OCI-LY1 (cell line): ENCODE results near the gene COPE.

ENCODE experiments used
- H2AFZ ChIP-seq: fragments of 200-600 bp; sonication (generic), shearing (Covaris generic); 2 replicates; pipeline ENCODE4 v1.6.0; 2014; ENCODE audit warnings: antibody characterized with exemption, mild to moderate bottlenecking, low read length
- H3F3A ChIP-seq: fragments of 200-600 bp; sonication (generic), shearing (Covaris generic); 2 replicates; pipeline ENCODE4 v1.6.0; 2014; ENCODE audit warnings: mild to moderate bottlenecking, antibody characterized with exemption, low read length, moderate library complexity; ENCODE audit not compliant: insufficient read depth
- H3K27ac ChIP-seq: fragments of 200-600 bp; sonication (generic); 2 replicates; pipeline ENCODE4 v1.5.1; 2014; ENCODE audit warnings: low read length, mixed run types, mild to moderate bottlenecking, low read depth; ENCODE audit not compliant: poor library complexity, severe bottlenecking
- H3K27me3 ChIP-seq: fragments of 200-600 bp; sonication (generic); 2 replicates; pipeline ENCODE4 v1.6.0; 2014; ENCODE audit warnings: antibody characterized with exemption, mild to moderate bottlenecking, low read length, moderate library complexity; ENCODE audit not compliant: insufficient read depth
- H3K36me3 ChIP-seq: fragments of 200-600 bp; sonication (generic); 2 replicates; pipeline ENCODE4 v1.6.1; 2014; ENCODE audit warnings: mild to moderate bottlenecking, antibody characterized with exemption, low read length, moderate library complexity, mixed read lengths; ENCODE audit not compliant: insufficient read depth
- H3K4me1 ChIP-seq: fragments of 200-600 bp; sonication (generic); 2 replicates; pipeline ENCODE4 v1.5.1; 2014; ENCODE audit warnings: mild to moderate bottlenecking, low read length, moderate library complexity; ENCODE audit not compliant: insufficient read depth, severe bottlenecking
- H3K4me2 ChIP-seq: fragments of 200-600 bp; sonication (generic), shearing (Covaris generic); 2 replicates; pipeline ENCODE4 v1.6.1; 2014; ENCODE audit warnings: low read length
- H3K4me3 ChIP-seq: fragments of 200-600 bp; sonication (generic); 2 replicates; pipeline ENCODE4 v1.5.1; 2014; ENCODE audit warnings: low read length, low read depth, mild to moderate bottlenecking, mixed read lengths; ENCODE audit not compliant: poor library complexity, severe bottlenecking
- H3K79me2 ChIP-seq: fragments of 200-600 bp; shearing (Covaris generic); 2 replicates; pipeline ENCODE4 v1.6.1; 2016; ENCODE audit warnings: mixed run types, low read length, mixed read lengths; ENCODE audit not compliant: insufficient read depth
- H3K9ac ChIP-seq: fragments of 200-600 bp; sonication (generic), shearing (Covaris generic); 2 replicates; pipeline ENCODE4 v1.6.1; 2014; ENCODE audit warnings: mild to moderate bottlenecking, low read length, mixed read lengths
- H3K9me2 ChIP-seq: fragments of 200-600 bp; sonication (generic), shearing (Covaris generic); 2 replicates; pipeline ENCODE4 v1.6.1; 2014; ENCODE audit warnings: low read depth, mild to moderate bottlenecking, low read length, mixed read lengths
- H3K9me3 ChIP-seq: fragments of 200-600 bp; shearing (Covaris generic); 2 replicates; pipeline ENCODE4 v1.6.1; 2014; ENCODE audit warnings: low read length, mixed read lengths
- H4K20me1 ChIP-seq: fragments of 200-600 bp; sonication (generic), shearing (Covaris generic); 2 replicates; pipeline ENCODE4 v1.6.0; 2016; ENCODE audit warnings: mild to moderate bottlenecking, low read length; ENCODE audit not compliant: insufficient read depth
- EZH2 ChIP-seq: fragments of 200-600 bp; sonication (generic), shearing (Covaris generic); IDR thresholded peaks from 2 replicates; pipeline ENCODE4 v1.8.0; 2017; ENCODE audit warnings: borderline replicate concordance, mixed run types, mild to moderate bottlenecking, antibody characterized with exemption, low read length, moderate library complexity, mixed read lengths
- TF ChIP-seq, protein P1 (sequence below): fragments of 200-600 bp; sonication (generic), shearing (Covaris generic); IDR thresholded peaks from 2 replicates; pipeline ENCODE4 v1.5.1; 2017; ENCODE audit warnings: mild to moderate bottlenecking, antibody characterized with exemption, low read length, moderate library complexity, mixed read lengths

The COPE gene

DNA sequence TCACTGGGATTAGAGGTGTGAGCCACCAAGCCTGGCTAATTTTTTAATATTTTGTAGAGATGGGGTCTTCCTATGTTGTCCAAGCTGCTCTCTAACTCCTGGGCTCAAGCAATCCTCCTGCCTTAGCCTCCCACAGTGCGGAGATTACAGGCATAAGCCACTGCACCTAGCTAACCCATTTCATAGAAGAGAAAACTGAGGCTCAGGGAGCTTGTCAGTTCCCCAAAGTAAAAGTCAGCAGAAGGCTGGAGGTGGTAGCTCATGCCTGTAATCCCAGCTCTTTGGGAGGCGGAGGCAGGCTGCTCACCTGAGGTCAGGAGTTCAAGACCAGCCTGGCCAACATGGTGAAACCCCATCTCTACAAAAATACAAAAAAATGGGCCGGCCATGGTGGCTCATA is 30.7 kb upstream of the COPE start:
- H3K27ac ChIP-seq, result no peak overlapping the region
- H2AFZ ChIP-seq, result no peak overlapping the region

DNA sequence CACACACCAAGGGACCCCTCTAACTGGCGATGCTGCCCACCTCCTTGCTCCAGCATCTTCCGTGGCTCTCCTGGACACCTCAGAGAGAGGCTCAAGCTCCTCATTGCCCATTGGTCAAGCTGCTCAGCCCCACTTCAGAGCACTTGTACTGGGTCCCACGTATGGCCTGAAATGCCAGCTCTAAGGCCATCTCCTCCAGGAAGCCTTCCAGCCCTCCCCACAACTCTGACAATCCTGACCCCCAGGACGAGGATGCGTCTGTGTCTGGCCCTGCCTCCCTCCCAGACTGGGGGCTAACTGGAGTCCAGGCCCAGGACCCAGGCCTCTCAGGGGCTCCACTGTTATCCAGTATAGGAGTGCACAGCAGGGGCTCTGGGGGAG is 29.8 kb upstream of the COPE start:
- H3F3A ChIP-seq, result no peaks in the 10 kb centered on the region
- no peak overlapping the region for H3K9ac ChIP-seq
- no peak overlapping the region for H3K4me2 ChIP-seq

More for the DNA sequence above, 30.7 kb upstream of the COPE start:
- Histone ChIP-seq H3K36me3 (no peaks in the 10 kb centered on the region; the same call in 1 of the 2 replicates), H3K9ac (no peak overlapping the region), H3K4me2 (no peak overlapping the region), H3K4me1 (peaks cover 14% of the 10 kb centered on the region), H3K27me3 (peaks cover 6% of the 10 kb centered on the region; the same call in 1 of the 2 replicates), H4K20me1 (no peaks in the 10 kb centered on the region), H3K4me3 (no peak overlapping the region), H3F3A (no peaks in the 10 kb centered on the region), H3K9me3 (no peaks in the 10 kb centered on the region), H3K79me2 (no peaks in the 10 kb centered on the region), H3K9me2 (no peaks in the 10 kb centered on the region)
- TF ChIP-seq, protein P1, sequence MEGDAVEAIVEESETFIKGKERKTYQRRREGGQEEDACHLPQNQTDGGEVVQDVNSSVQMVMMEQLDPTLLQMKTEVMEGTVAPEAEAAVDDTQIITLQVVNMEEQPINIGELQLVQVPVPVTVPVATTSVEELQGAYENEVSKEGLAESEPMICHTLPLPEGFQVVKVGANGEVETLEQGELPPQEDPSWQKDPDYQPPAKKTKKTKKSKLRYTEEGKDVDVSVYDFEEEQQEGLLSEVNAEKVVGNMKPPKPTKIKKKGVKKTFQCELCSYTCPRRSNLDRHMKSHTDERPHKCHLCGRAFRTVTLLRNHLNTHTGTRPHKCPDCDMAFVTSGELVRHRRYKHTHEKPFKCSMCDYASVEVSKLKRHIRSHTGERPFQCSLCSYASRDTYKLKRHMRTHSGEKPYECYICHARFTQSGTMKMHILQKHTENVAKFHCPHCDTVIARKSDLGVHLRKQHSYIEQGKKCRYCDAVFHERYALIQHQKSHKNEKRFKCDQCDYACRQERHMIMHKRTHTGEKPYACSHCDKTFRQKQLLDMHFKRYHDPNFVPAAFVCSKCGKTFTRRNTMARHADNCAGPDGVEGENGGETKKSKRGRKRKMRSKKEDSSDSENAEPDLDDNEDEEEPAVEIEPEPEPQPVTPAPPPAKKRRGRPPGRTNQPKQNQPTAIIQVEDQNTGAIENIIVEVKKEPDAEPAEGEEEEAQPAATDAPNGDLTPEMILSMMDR, result no peak

DNA sequence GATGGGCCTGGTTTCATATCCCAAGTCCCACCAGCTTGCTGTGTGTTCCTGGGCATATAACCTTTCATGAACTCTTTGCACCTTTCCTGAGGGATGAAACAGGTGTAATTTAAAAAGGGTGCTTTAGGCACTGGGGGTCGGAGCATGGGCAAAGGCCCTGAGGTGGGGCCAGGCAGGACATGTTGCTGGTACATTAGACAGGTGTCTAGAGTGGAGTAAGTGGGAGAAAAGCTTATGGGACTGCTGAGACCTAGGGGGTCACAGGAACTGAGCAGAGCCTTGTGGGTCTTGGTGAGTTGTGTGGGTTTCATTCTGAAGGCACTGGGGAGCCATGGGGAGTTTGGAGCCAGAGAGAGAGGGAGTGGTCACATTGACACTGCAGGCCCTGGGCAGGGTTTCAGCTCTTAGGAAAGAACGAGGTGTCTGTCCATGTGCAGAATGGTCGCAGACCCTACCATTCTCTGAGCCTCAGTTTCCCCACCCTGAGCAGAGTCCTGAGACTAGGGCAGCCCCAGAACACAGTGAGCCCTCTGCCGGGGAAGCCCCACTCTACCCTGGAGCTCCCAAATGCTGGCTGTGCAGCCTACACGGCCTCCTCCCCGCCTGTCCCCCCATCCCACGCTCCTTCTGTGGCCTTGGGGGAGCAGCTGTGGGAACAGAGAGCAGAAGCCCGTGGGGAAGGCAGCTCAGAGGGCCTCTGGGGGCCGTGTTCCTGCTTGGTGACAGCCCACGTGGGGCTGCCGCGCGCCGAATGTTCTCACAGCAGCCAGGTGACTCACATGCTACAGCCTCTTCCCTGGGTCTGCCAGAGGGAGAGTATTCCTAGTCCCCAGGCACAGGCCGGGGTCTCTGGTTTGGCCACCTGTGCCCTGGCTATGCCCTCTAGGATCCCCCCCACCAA is 29.1 kb upstream of the COPE start:
- Histone ChIP-seq H4K20me1 (no peaks in the 10 kb centered on the region), H3K4me3 (no peak overlapping the region), H3F3A (no peaks in the 10 kb centered on the region), H3K9ac (no peak overlapping the region), H3K4me1 (peaks cover 14% of the 10 kb centered on the region), H3K27ac (no peak overlapping the region), H3K36me3 (no peaks in the 10 kb centered on the region; the same call in 1 of the 2 replicates), H3K4me2 (no peak overlapping the region), H3K9me2 (no peaks in the 10 kb centered on the region), H3K27me3 (peaks cover 6% of the 10 kb centered on the region; the same call in 1 of the 2 replicates), H3K9me3 (no peaks in the 10 kb centered on the region), H2AFZ (no peak overlapping the region), H3K79me2 (no peaks in the 10 kb centered on the region)
- no peak for TF ChIP-seq EZH2
- TF ChIP-seq, protein P1, result no peak

More for the DNA sequence above, 29.8 kb upstream of the COPE start:
- H3K9me3 ChIP-seq, result no peaks in the 10 kb centered on the region
- no peaks in the 10 kb centered on the region; the same call in 1 of the 2 replicates for H3K36me3 ChIP-seq
- H3K4me3 ChIP-seq, result no peak overlapping the region
- no peak overlapping the region for H2AFZ ChIP-seq
- peaks cover 6% of the 10 kb centered on the region; the same call in 1 of the 2 replicates for H3K27me3 ChIP-seq
- TF ChIP-seq EZH2, result no peak
- TF ChIP-seq, protein P1, result no peak
- no peaks in the 10 kb centered on the region for H3K79me2 ChIP-seq
- H3K4me1 ChIP-seq, result peaks cover 14% of the 10 kb centered on the region
- no peaks in the 10 kb centered on the region for H4K20me1 ChIP-seq
- no peaks in the 10 kb centered on the region for H3K9me2 ChIP-seq
- H3K27ac ChIP-seq, result no peak overlapping the region
